ENCODE results near the gene APP.

- TF ChIP-seq EZH2 (optimal IDR thresholded peaks at IDR 0.05; ENCODE audit: low read depth, low read length), result no peak
- TF ChIP-seq, protein P1, sequence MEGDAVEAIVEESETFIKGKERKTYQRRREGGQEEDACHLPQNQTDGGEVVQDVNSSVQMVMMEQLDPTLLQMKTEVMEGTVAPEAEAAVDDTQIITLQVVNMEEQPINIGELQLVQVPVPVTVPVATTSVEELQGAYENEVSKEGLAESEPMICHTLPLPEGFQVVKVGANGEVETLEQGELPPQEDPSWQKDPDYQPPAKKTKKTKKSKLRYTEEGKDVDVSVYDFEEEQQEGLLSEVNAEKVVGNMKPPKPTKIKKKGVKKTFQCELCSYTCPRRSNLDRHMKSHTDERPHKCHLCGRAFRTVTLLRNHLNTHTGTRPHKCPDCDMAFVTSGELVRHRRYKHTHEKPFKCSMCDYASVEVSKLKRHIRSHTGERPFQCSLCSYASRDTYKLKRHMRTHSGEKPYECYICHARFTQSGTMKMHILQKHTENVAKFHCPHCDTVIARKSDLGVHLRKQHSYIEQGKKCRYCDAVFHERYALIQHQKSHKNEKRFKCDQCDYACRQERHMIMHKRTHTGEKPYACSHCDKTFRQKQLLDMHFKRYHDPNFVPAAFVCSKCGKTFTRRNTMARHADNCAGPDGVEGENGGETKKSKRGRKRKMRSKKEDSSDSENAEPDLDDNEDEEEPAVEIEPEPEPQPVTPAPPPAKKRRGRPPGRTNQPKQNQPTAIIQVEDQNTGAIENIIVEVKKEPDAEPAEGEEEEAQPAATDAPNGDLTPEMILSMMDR (IDR thresholded peaks at IDR 0.05; ENCODE audit: low read length), result no peak
Observed at GRCh38 chr21:26085882-26086281, 84.7 kb downstream of the APP start.
